Thyroid gland (tissue), 4 donors: ENCODE measurements around the gene IGIP. TPM values are rescaled to one million over a fixed set of nuclear protein-coding genes. Genes with fewer than 3 reads are reported as not detected.
A peak's percentile ranks its signal among the peaks of the same experiment; 100 is the strongest.

Source experiments
- DNase-seq, 2 donors: peaks; one replicate each; pipeline ENCODE4 v3.0.0-alpha.2; 2019
- H3K27ac ChIP-seq, 3 donors: fragments of 200-600 bp; sonication (generic); 1 replicate in 2 of 3; 2 replicates in 1 of 3; pipeline ENCODE4 v1.5.1; 2016 to 2019; ENCODE audit warnings: mild to moderate bottlenecking in 1 of 3, moderate library complexity in 1 of 3
- H3K27me3 ChIP-seq: fragments of 200-600 bp; sonication (generic); one replicate; pipeline ENCODE4 v1.5.1; 2019
- H3K36me3 ChIP-seq, 2 donors: fragments of 200-600 bp; sonication (generic); one replicate each; pipeline ENCODE4 v1.5.1; 2016 to 2019
- H3K4me1 ChIP-seq, 2 donors: fragments of 200-600 bp; sonication (generic); one replicate each; pipeline ENCODE4 v1.5.1; 2017 to 2019
- H3K4me3 ChIP-seq, 3 donors: fragments of 200-600 bp; sonication (generic); replicated peaks in 1 of 3; 1 replicate in 2 of 3; 2 replicates in 1 of 3; pipeline ENCODE4 v1.5.1; 2016; ENCODE audit warnings: mild to moderate bottlenecking in 1 of 3
- H3K9me3 ChIP-seq: fragments of 200-600 bp; sonication (generic); one replicate; pipeline ENCODE4 v1.5.1; 2017
- POLR2A ChIP-seq, 2 donors: fragments of 450-650 bp; IDR thresholded peaks; one replicate each; pipeline ENCODE4 v1.6.1; 2017; ENCODE audit warnings: antibody characterized with exemption in 2 of 2, mild to moderate bottlenecking in 2 of 2, moderate library complexity in 1 of 2
- WGBS, 2 donors: methylation state at CpG; one replicate each; pipeline ENCODE4 v1.1.5; 2017; 5-methylcytosine and 5-hydroxymethylcytosine counted together
- intact Hi-C: fragments of 100-400 bp; cut with DNase I; formaldehyde crosslinking; loops from one replicate; pipeline ENCODE4 v1.15.1; 2023
- total RNA-seq, 4 donors: library from RNA; depleted of rRNA; stranded (reverse); fragments of >200 nt; gene quantifications; one replicate each; pipeline ENCODE4 v1.2.3, GENCODE V29; 2016
- TF ChIP-seq, protein P1 (sequence below), 6 experiments: fragments of 200-600 bp in 3 of 6; fragments of 450-650 bp in 3 of 6; sonication (generic) in 3 of 6; IDR thresholded peaks; one replicate each; pipeline ENCODE4 v1.5.1; 2016 to 2019; ENCODE audit warnings: antibody characterized with exemption in 6 of 6, mild to moderate bottlenecking in 2 of 6, inconsistent platforms in 1 of 6, moderate library complexity in 1 of 6

IGIP gene
- total RNA-seq, 4 donors from 2014 or later, result 25.1 to 41.3 (median 28.6) TPM

DNA sequence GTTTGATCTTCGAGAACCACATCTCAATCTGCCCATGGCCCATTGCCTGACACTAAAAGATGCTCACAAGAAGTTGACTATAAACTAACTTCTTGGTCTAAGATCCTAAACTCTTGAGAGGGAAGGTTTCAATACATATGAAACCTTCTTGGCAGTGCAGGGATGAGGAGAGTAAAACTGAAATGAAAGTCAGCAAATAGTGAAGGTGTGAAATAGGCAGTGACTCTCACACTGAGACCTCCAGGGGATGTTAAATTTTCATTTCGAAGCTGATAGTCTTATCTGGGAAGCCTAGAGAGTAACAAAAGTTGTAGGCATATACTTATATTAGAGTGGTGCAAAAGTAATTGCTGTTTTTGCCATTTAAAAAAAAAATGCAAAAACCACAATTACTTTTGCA lies 48.3 kb downstream of the IGIP start:
- no peak for DNase-seq
- Histone ChIP-seq H3K27ac (peak overlapping the region in 1 of 3 donors; percentile 99), H3K4me3 (no peak overlapping the region), H3K27me3 (no peaks in the 10 kb centered on the region), H3K9me3 (no peaks in the 10 kb centered on the region), H3K36me3 (no peaks in the 10 kb centered on the region), H3K4me1 (peaks cover 30 to 32% of the 10 kb centered on the region in 2 donors)
- 91 to 93% methylated on average over 2 of the region's 2 CpGs for WGBS, 2 donors
- TF ChIP-seq, protein P1, sequence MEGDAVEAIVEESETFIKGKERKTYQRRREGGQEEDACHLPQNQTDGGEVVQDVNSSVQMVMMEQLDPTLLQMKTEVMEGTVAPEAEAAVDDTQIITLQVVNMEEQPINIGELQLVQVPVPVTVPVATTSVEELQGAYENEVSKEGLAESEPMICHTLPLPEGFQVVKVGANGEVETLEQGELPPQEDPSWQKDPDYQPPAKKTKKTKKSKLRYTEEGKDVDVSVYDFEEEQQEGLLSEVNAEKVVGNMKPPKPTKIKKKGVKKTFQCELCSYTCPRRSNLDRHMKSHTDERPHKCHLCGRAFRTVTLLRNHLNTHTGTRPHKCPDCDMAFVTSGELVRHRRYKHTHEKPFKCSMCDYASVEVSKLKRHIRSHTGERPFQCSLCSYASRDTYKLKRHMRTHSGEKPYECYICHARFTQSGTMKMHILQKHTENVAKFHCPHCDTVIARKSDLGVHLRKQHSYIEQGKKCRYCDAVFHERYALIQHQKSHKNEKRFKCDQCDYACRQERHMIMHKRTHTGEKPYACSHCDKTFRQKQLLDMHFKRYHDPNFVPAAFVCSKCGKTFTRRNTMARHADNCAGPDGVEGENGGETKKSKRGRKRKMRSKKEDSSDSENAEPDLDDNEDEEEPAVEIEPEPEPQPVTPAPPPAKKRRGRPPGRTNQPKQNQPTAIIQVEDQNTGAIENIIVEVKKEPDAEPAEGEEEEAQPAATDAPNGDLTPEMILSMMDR (IDR thresholded peaks at IDR 0.05), result no peak
- no peak for TF ChIP-seq POLR2A (IDR thresholded peaks at IDR 0.05)
- intact Hi-C loops, result no loop called here

DNA sequence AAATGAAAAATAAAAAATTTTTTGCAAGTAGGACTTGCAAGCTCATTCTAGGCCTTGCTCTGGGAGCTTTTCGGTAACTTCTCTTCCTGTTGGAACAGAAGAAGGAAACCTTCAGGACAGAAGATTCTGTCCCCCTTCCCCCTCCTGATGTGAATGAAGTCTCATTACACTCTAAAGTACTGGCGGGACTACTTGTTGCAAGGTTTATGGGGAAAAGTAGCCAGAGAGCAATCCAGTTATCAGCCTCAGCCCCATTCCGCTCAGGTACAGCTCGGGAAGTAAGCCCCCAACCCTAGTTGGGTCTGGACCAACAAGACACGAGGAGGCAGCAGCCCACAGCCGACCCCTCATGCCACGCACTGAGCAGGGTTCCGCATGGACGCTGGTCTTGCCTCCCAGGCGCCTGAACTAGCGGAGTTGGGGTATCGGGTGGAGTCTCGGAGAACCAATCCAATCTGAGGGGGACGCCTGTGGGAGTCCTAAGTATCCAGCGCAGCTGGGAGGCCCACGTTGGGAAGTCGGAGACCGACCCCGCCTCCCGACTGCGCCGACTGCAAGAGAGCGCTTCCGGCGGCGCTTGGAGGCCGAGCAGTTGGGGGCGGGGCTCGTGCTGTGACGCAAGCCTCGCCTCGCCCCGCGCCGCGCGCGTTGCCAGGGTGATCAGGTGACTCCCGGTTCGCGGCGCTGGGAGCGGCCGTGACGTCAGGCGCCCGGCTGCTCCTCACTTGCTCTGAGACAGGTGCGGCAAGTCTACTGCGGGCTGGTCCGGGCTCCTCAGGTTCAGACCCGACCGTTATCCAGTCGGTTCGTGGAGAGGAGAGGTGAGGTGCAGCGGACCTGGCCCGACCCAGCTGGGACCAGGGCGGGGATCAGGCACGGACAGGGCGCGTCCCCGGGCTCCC lies 49.0 kb downstream of the IGIP start, which contains the start of gene CYSTM1:
CYSTM1 (plus strand) TSS at position 724 of the 902 bp plus-strand sequence. CDS start 19,278 bp downstream, outside the sequence.
- H3K9me3 ChIP-seq, result no peaks in the 10 kb centered on the region
- H3K27me3 ChIP-seq, result no peaks in the 10 kb centered on the region
- H3K4me1 ChIP-seq, result peaks cover 31 to 32% of the 10 kb centered on the region in 2 donors
- intact Hi-C loops, result no loop called here
- H3K27ac ChIP-seq, result peak within 1 kb of the TSS; percentile 92 to 100 (median 99)
- TF ChIP-seq, protein P1 (IDR thresholded peaks at IDR 0.05), result no peak
- TF ChIP-seq POLR2A (IDR thresholded peaks at IDR 0.05), result peak; percentile 67 to 99
- peak within 1 kb of the TSS; percentile 43 to 99 (median 51) for H3K4me3 ChIP-seq
- H3K36me3 ChIP-seq, result no peaks in the 10 kb centered on the region
- peak; percentile 98 for DNase-seq
- 3 to 8% methylated on average over 14 to 37 of the region's 61 CpGs for WGBS, 2 donors

DNA sequence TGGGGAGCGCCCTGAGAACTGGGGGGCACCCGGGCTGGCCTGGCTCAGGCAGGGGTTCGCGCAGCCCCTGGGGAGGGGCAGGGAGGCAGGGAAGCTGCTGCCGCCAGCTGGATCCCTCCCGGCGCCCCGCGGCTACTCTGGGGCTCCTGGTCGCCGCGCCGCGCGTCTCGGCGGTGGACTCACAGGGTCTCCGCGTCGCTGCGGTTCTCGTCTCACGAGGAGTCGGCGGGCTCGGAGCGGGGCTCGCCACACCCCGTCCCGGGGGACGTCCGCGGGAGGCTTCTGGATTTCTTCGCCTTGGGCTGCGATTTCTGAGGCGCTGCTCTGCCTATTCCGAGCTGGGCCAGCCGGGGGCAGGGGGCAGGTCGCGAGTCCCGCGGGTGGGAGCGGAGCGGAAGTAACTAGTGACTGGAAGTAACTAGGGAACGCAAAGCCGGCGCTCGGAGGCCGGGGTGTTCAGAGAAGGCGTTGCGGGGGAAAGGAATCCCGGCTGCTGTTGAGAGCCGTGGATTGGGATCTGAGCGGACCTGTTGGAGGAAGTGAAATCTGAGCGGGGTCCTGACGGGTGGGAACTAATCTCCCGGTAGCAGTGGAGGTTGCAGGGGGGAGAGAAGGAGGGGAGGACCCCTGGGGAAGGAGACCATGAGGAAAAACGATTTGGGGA lies 49.8 kb downstream of the IGIP start:
- H3K4me1 ChIP-seq, result peaks cover 32 to 34% of the 10 kb centered on the region in 2 donors
- TF ChIP-seq, protein P1 (IDR thresholded peaks at IDR 0.05), result peak in 4 of 6 experiments; percentile 7 to 27 (median 16)
- TF ChIP-seq POLR2A (IDR thresholded peaks at IDR 0.05), result no peak
- no peaks in the 10 kb centered on the region for H3K9me3 ChIP-seq
- whole genome bisulfite sequencing, 2 donors, result 0 to 1% methylated on average over 22 to 40 of the region's 58 CpGs
- H3K4me3 ChIP-seq, result peak overlapping the region; percentile 43 to 99 (median 51)
- no peaks in the 10 kb centered on the region for H3K27me3 ChIP-seq
- DNase-seq, result peak; percentile 79 to 81
- intact Hi-C loops, result no loop called here
- no peaks in the 10 kb centered on the region for H3K36me3 ChIP-seq
- H3K27ac ChIP-seq, result peak overlapping the region; percentile 92 to 100 (median 99)

DNA sequence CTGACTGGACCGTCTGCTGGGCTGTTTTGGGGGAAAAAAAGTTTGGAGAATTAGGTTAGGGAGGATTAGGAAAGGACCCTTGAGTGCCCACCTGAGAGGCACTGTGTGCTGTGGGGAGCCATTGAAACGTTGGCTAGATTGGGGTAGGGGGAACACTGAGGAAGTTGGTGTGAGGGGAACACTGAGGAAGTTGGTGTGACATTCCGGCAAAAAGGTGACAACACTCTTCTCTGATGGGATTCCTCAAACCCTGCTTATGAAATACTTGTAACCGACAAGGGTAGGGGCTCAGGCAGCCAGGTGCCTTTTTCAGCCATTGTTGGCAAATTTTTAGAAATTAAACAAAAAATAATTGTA lies 50.3 kb downstream of the IGIP start:
- H3K9me3 ChIP-seq, result no peaks in the 10 kb centered on the region
- TF ChIP-seq POLR2A (IDR thresholded peaks at IDR 0.05), result no peak
- TF ChIP-seq, protein P1 (IDR thresholded peaks at IDR 0.05), result no peak
- no peaks in the 10 kb centered on the region for H3K27me3 ChIP-seq
- H3K4me3 ChIP-seq, result peak overlapping the region; percentile 43 to 99 (median 51)
- WGBS, 2 donors, result 7% methylated on average over 4 of the region's 4 CpGs
- peaks cover 32 to 39% of the 10 kb centered on the region in 2 donors for H3K4me1 ChIP-seq
- intact Hi-C loops, result no loop called here
- no peak for DNase-seq
- no peaks in the 10 kb centered on the region for H3K36me3 ChIP-seq
- H3K27ac ChIP-seq, result peak overlapping the region; percentile 92 to 100 (median 99)
